Measurements from ENCODE around the gene SLC38A9.
"Not testable (repeated sequence)": the region's sequence is repeated elsewhere in the genome, so short reads cannot be mapped to it uniquely, and the experiment has no call there.

Gene SLC38A9

GRCh38 chr5:55724281-55724680, 12.2 kb upstream of the SLC38A9 start:
- H3K4me3 ChIP-seq (ENCODE audit: low read depth, low read length) = no peak overlapping the region
- no peak for DNase-seq (ENCODE audit: low read depth)
- in situ Hi-C loops (cut with HindIII; ENCODE audit: low sequenced_read_pairs) = no loop called here
- no peak for TF ChIP-seq CTCF (IDR thresholded peaks at IDR 0.05; ENCODE audit: low read depth, low read length, missing control alignments)

GRCh38 chr5:55720188-55720703, 8.1 kb upstream of the SLC38A9 start:
- no peak for DNase-seq (ENCODE audit: low read depth)
- in situ Hi-C loops (cut with HindIII; ENCODE audit: low sequenced_read_pairs) = no loop called here
- no peak for TF ChIP-seq CTCF (IDR thresholded peaks at IDR 0.05; ENCODE audit: low read depth, low read length, missing control alignments)
- H3K4me3 ChIP-seq (ENCODE audit: low read depth, low read length) = no peak overlapping the region

GRCh38 chr5:55719026-55719425, 6.9 kb upstream of the SLC38A9 start:
- in situ Hi-C loops (cut with HindIII; ENCODE audit: low sequenced_read_pairs); DNase-seq (ENCODE audit: low read depth); H3K4me3 ChIP-seq (ENCODE audit: low read depth, low read length): not testable (repeated sequence)

GRCh38 chr5:55715519-55716078, 3.5 kb upstream of the SLC38A9 start:
- in situ Hi-C loops (cut with HindIII; ENCODE audit: low sequenced_read_pairs) = no loop called here
- no peak for TF ChIP-seq CTCF (IDR thresholded peaks at IDR 0.05; ENCODE audit: low read depth, low read length, missing control alignments)

GRCh38 chr5:55714749-55715148, 2.6 kb upstream of the SLC38A9 start:
- no peak for TF ChIP-seq CTCF (IDR thresholded peaks at IDR 0.05; ENCODE audit: low read depth, low read length, missing control alignments)
- in situ Hi-C loops (cut with HindIII; ENCODE audit: low sequenced_read_pairs) = no loop called here
- no peak overlapping the region for H3K4me3 ChIP-seq (ENCODE audit: low read depth, low read length)
- no peak for DNase-seq (ENCODE audit: low read depth)

More at GRCh38 chr5:55715519-55716078, 3.5 kb upstream of the SLC38A9 start:
- no peak overlapping the region for H3K4me3 ChIP-seq (ENCODE audit: low read depth, low read length)
- no peak for DNase-seq (ENCODE audit: low read depth)

- in situ Hi-C loops (cut with HindIII; ENCODE audit: low sequenced_read_pairs) = no loop called here
- no peak for DNase-seq (ENCODE audit: low read depth)
- H3K4me3 ChIP-seq (ENCODE audit: low read depth, low read length) = no peak overlapping the region
- TF ChIP-seq CTCF (IDR thresholded peaks at IDR 0.05; ENCODE audit: low read depth, low read length, missing control alignments) = peak; percentile 4
These were observed 2.2 kb upstream of the SLC38A9 start for GRCh38 chr5:55714339-55714738.

- no peak overlapping the region for H3K4me3 ChIP-seq (ENCODE audit: low read depth, low read length)
- TF ChIP-seq CTCF (IDR thresholded peaks at IDR 0.05; ENCODE audit: low read depth, low read length, missing control alignments) = no peak
- in situ Hi-C loops (cut with HindIII; ENCODE audit: low sequenced_read_pairs) = no loop called here
- DNase-seq (ENCODE audit: low read depth) = no peak
These were observed 1.7 kb upstream of the SLC38A9 start for GRCh38 chr5:55713871-55714270.
